AG20443 (cell line): Measurements from ENCODE around the gene EPOP.

Source experiments
- DNase-seq: peaks from one replicate; pipeline ENCODE4 v3.0.0; 2012; ENCODE audit warnings: low spot score, mixed read lengths

Gene EPOP

GRCh38 chr17:38674014-38674748, 576 bp downstream of the EPOP start:
- no peak for DNase-seq

- peak; percentile 53 for DNase-seq
These were observed 1.1 kb downstream of the EPOP start for GRCh38 chr17:38673707-38674013.

GRCh38 chr17:38672788-38673706, 1.7 kb downstream of the EPOP start:
- DNase-seq: no peak

- no peak for DNase-seq
These were observed 2.6 kb downstream of the EPOP start for GRCh38 chr17:38671939-38672720.

GRCh38 chr17:38669520-38669919, 5.2 kb downstream of the EPOP start:
- no peak for DNase-seq

GRCh38 chr17:38667787-38668122, 7.0 kb downstream of the EPOP start:
- no peak for DNase-seq

- peak; percentile 89 for DNase-seq
These were observed 7.5 kb downstream of the EPOP start for GRCh38 chr17:38667099-38667786.

- no peak for DNase-seq
These were observed 10.7 kb downstream of the EPOP start for GRCh38 chr17:38663964-38664644.

GRCh38 chr17:38663125-38663751, 11.5 kb downstream of the EPOP start:
- DNase-seq: peak; percentile 78

- DNase-seq: peak; percentile 55
These were observed 14.4 kb downstream of the EPOP start for GRCh38 chr17:38660097-38661025.

GRCh38 chr17:38659415-38659814, 15.3 kb downstream of the EPOP start:
- no peak for DNase-seq

- DNase-seq: no peak
These were observed 15.9 kb downstream of the EPOP start for GRCh38 chr17:38658741-38659345.

- no peak for DNase-seq
These were observed 16.7 kb downstream of the EPOP start for GRCh38 chr17:38657824-38658740.

GRCh38 chr17:38656959-38657823, 17.6 kb downstream of the EPOP start:
- no peak for DNase-seq

- no peak for DNase-seq
These were observed 20.1 kb downstream of the EPOP start for GRCh38 chr17:38654411-38655398.

- no peak for DNase-seq
These were observed 21.1 kb downstream of the EPOP start for GRCh38 chr17:38653679-38654078.
